GM18909 (cell line): ENCODE results near the gene ZBTB16.

ENCODE experiments used
- ATAC-seq: cut with Tn5 transposase; IDR thresholded peaks from one replicate; pipeline ENCODE4 v1.9.1; 2021; ENCODE audit warnings: mild to moderate bottlenecking; ENCODE audit not compliant: unreplicated experiment, poor library complexity

Gene ZBTB16

DNA sequence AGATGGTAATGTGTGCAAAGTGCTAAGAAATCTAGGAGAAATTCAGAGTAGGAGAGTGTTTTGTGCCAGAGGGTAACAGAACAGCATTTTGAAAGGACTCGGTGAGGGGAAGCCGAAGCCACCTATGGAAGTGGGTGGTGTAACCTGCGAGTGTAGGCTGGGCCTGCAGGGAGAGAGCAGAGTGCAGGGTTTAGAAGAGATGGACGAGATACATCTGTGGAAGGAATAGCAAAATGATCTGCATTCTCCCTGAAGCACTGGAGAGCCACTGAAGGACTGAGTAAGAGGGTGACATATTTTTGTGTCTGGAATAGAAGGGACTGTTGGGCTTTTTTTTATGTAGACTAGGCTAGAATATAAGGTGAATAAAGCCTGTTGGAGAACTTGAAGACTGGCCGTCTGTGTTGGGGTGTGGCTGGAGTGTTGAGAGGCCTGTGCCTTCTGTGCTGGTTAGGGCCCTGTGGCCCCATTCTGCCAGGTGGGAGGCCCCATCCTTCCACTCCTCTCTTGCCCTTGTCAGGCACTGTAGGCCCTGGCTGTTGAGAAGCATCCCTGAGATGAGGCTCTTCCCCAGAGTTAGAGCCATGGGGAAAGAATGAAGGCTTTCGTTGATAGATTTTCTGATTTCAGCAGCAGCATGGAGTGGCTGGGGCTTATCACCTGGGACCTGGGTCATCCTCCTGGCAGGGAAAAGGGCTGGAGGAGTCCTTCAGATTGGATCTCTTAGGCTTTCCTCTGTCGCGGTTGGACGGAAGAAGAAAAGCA, 102.2 kb downstream of the ZBTB16 start:
- no peak for ATAC-seq

DNA sequence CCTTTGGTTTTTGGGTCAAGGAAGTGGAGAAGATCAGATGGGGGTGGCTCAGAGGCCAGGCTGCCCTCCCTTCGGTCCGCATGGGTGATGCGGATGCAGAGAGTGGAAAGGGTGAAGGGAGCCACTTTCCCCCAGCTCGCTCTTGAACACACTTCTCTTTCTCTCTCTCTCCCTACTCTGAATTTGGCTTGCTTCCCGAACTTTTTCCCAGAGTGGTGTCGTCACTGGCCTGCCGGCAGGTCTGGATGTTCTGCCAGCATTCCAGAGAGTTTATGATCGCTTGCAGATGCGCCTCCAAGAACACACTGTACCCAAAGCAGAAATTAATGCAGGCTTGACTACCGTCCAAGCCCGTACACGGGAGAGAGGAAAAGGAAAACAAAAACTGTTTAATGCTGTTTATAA, 103.2 kb downstream of the ZBTB16 start:
- ATAC-seq = no peak

DNA sequence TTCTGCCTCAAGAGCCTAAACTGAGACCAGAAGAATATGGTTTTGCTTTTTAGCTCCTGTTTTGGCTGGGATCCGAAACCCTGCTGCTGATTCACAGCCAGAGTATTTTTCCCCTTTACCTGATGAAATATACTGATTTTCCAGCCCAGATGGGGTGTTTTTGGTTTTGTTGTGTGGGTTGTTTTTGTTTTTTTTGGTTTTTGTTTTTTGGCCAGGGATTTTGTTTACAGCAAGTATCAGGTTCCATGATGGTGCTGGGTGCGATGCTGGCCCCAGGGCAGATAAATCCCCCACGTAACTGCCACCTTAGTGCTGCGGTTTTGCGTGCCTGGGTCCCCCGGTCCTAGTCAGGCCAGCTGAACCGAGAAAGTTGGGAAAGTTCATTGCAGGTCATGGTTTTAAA, 103.7 kb downstream of the ZBTB16 start:
- ATAC-seq = no peak

DNA sequence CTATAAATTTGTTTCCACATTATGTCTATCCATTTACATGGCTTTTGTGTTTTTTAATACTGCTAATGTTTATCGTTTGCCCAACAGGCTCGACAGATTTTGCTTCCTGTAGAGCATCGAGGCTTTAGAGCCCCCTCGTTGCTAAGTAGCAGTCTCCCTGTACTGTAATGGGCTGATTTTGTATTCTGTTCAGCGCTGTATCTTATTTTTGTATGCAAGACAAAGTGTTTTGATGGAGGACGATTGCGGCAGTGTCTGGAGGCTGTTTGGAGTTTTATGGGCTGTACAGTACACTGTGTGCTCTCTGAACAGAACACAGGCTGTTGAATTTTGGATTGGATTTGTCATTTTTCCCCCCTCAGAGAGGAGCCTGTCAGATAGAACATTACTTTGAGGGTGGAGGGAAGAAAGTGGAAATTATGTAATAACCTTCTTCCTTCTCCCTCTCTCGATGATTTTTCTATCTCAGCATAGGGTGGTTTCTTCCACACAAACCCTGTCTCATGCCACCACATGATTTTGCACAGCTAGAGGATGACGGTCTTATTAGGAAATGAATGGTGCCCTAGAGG, 104.4 kb downstream of the ZBTB16 start:
- no peak for ATAC-seq

DNA sequence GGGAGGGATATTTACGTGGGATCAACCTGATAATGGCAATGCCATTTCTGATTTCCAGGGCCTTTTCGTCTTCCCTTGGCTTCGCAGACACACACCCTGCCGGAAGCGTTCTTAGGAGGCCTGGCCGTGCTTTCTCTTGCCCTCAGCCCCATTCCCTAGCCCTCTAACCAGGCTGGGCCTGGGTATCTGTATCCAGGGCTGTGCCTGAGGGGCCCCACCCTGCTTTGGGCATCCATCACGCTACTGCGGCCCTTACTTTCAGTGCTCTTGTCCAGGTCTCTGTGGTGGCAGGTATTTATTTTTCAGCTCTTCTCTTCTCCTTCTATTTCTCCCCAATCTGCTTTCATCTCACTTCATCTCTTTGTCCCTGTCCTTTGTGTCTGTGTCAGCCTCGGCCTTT, 105.0 kb downstream of the ZBTB16 start:
- no peak for ATAC-seq

DNA sequence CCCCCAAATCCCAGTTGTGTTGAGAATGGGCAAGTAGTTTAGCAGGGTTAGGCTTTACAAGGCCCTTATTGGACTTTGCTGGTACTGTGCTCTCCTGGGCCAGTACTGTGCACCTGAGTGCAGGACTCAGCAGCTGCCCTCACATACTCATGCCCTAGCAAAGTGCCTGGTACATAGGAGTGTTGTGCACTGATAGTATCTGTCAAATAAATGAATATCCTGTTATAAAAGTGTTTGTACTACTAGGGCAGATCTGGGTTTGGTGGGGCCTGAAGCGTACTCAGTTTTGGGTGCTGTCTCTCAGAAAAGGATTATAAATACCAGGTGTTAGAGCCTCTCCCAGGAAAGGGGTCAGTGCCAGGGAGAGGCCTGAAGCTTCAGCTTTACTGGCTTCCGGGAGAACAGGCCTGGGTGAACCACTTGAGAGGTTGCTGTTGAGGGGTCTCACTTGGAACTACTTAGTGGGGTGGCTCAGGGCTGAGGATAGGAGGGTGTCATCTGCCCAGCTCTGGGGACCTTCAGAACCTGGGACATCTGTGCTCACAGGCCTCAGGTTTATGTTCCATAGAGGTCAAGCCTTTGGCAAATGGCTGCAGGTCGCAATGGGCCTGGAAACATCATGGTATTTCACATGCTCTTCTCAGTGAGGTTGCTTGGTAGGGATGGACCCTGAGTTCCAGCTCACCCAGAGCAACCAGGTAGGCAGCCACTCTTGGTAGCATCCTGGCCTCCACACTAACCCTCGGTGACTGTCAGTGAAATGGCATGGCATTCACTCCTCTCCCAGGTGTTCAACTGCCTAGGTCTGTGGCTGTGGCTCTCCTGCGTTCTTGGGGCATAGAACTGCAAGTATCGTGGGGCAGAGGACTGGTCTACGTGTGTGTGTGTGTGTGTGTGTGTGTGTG, 106.1 kb downstream of the ZBTB16 start:
- ATAC-seq = no peak

DNA sequence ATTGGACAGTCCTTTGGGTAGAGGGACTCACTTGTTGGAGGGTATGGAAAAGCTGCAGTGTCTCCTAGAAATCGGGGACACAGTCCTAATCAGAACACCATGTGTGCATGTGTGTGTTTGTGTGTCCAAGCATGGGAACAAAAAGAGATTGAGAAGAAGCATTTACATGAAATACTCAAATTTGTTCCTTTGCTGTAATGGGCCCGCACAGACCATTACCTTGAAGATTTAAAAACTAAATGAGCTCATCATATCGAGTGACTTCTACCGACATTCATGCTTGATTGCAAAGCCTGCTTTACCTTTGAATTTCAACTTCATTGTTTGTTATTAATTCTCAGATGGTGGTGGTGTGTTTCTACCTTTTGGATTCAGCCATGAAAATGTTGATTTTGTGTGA, 106.9 kb downstream of the ZBTB16 start:
- ATAC-seq = no peak

DNA sequence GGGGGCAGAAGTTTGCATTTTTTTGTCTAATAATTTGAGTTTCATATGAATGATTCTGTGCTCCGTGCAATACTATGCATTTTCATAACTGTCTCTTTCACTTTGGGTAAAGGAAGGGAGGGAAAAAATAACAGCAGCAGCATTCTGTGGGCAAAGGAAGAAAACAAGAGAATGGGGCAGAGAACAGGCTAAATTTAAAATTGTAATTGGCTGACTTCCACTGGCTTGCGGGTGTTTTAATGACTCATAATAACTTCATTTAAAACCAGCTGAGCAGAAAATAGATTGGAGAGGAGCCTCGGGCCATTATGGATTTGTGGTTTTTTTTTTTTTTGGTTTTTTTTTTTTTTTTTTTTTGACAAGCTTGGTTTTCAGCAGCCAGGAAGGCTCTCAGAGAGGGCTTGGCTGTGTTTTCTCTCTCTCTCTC, 107.4 kb downstream of the ZBTB16 start:
- ATAC-seq = no peak

DNA sequence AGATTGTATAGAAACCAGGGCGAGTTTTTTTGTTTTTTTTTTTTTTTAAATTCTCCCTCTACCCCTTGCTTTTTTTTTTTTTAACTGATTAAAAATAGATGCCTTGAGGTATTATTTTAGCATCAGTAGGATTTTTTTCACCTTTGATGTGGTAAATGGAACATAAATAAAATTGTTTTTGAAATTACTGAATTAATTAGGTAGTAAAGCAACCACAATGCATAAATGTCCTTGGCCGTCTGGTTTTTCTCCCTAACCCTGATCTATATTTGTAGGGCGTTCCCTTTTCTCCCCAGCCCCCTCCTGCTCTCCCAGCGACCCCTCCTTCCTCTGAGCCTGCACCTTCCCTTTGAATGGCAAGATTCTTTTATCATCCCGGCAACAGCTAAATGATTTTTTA, 107.8 kb downstream of the ZBTB16 start:
- ATAC-seq = no peak

DNA sequence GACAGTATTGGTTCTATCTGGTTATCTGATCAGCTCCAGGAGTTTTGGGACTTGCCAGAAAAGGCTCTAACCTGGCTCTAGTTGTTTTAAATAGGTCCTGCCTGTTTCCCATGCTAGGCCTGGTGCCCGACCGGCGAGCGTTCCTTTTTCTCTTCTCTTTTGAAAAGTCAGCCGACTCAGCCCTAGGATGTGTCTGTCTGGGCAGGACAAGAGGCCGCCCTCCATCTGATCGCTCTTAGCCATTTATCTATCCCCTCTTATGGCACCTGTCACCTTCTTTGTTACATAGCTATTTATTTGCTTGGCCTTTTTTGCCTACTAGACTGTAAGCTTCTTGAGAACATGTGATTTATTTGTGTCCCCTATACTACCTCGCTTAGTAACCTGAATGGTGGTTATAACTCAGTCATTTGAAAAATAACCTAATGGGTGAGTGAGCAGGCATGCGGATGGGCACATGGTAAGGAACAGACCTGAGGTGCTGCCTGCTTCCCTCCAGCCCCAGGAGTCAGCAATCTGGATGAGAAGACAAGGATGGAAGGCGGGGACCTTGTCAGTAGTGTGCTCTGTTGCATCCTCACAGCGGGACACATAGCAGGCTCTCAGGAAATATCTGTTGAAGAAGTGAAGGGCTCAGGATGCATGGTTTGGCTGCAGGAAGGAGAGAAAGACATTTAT, 108.4 kb downstream of the ZBTB16 start:
- ATAC-seq = no peak

DNA sequence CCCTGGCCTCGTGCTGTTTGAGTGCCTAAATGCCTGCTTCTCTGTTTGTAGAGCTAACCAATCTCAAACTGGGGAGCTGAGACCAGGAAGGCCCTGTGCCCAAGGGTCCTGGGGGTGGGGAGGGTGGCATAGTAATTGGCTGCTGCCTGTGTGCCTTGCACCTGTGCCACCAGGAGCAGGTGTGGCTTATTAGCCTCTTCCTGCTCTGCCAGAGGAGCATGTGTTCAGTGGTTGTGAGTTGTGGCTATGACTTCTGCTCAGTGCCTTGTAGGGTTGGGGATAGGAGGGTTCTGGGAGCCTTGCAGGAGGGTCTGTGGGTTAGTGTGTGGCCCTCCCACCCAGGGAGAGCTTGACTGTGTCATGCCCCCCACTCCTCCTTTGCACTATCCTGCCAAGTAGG, 109.2 kb downstream of the ZBTB16 start:
- ATAC-seq = no peak

DNA sequence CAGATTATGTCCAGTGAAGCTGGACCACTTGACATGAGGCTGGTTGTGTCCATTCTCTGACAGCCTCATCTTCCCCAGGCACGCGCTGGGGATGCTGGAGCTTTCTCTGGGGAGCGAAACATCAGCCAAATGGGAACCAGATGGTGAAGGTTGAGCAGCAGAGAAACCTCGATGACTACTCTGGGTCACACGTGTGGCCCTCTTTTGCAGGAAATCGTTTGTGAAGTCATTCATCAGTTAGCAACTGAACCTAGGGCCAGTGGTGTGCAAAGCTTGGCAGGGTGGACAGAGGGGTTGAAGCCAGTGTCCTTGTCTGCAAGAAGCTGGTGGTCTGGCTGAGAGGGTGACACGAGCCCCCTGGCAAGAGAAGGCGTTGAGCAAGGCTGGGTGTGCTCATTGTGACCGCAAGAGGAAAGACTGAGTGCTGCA, 109.8 kb downstream of the ZBTB16 start:
- ATAC-seq = no peak

DNA sequence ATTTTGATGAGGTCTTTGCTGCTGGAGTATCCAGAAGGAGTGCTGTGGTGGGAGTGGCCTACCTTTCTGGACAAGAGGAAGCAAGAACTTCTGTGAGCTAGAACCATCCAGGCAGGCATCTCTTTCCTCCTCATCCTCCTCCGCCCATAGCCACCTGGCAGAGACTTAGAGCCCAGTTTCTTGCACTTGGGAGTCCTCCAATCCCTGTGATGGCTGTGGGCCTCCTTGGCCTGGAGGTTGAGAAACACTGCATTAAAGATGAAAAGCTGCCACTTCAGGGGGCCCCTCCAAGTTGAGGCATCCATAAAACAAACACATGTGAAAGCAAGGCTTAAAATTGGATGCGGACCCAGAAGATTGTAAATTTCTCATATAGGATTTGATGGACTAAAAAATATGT, 110.3 kb downstream of the ZBTB16 start:
- no peak for ATAC-seq

DNA sequence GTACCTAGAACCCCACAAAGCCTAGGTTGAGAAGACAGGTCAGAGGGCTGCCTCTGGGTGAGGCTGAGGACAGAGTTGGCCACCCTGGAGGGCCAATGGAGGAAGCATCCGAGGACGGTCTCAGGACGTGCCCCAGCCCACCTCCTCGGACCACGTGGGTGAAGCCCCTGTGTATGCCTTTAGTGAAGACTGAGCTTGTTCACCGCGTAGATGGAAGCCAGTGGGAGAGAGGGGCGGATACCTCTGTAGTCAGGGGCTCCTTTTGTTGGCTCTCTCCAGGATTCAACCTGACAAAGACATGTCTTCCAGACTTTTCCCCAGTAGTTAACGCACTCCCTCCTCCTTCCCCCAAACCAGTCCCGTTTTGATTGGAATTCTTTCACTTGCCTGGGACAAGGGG, 110.7 kb downstream of the ZBTB16 start:
- no peak for ATAC-seq

DNA sequence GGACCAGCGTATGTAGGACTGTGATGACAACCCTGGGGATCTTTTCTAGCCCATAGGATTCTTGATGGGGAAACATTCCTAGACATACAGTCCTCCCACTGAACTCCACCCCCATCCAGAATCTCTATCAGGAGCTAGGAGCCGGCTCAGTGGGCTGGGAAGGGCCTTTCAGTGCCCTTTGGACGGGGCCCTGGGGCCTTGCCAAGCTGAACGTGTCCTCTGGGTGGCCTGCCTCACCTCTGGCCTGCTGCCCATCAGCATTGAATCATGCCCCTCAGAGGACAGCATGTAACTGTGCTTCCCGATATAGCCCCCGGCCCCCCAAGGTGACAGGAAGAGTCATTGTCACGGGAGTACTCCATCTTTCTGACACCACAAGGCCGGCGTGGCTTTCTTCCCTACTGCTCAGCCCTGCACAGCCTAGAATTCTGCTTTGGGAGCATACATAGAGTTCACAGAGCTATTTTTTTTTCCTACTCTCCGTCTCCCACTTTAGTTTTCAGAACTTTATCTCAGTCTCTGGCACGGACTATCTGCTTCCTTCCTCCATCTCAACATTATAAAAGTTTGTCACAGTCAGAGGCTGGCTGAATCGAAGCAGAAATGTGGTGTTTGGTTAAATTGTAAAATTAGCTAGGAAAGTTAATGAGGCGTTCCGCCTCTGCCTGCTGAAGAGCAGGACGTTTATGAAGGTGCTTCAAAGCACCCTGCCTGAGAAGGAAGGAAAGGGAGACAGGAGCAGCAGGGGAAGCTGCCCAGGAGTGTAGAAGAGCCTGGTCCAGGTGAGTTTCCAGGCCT, 111.9 kb downstream of the ZBTB16 start:
- ATAC-seq = no peak

DNA sequence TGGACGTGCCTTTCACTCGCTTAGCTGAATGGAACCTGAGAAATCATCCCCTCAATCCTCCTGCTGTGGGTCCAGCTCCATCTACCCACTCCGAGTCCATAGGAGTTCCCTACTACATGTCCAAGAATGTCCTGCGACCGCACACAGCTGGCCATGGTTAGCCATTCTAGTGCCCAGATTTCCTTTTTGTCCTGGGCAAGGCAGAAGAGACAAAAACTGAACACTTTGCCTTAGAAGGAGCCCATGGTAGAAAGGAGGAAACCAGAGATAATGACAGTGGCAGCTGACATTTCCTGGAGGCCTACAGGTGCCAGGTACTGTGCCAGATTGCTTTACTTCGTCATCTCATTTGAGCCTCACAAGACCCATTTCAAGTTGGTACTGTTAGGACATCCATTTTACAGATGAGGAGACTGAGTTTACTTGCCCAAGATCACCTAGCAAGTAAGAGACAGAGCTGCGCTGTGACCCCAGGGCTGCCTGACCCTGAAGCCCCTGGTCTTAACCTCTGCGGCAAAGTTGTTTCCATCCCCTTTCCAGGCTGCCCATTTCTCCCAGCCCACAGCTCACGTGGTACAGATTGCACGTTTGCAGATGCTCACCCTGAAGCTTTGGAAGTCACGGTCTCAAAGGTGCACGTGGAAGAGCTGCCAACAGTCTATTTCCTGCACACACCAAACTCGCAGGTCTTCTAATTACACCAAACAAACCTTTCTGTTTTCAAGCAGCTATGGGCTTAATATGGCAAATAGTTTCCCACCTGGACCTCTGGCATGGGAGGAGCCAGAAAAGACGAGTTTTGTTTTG, 112.7 kb downstream of the ZBTB16 start:
- no peak for ATAC-seq

DNA sequence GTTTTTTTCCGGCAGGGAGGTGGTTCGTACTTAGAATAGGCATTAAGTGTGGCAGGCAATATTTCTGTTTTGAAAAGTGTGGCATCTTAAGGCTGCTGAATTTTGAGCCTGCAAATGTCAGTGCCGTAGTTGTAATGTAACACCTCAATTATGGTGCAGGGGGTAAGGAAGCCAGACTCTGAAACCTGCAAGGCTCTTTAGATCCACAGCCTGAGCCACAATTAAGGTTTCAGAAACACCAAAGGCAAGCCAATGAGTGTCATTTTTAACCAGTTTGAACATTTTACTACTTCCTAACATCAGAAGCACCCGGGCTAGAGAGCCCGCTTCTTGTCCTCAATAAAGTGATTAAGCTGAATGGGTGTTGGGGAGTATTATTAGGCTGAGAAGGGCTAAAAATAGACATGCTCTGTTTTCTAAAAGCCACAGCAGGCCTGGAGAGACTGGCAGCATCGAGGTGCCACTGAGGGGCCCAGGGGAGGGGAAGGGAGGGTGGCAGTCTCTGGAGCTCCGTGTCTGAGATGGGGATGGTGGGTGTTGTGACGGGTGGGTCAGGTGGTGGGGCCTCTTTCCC, 113.4 kb downstream of the ZBTB16 start:
- ATAC-seq = no peak

DNA sequence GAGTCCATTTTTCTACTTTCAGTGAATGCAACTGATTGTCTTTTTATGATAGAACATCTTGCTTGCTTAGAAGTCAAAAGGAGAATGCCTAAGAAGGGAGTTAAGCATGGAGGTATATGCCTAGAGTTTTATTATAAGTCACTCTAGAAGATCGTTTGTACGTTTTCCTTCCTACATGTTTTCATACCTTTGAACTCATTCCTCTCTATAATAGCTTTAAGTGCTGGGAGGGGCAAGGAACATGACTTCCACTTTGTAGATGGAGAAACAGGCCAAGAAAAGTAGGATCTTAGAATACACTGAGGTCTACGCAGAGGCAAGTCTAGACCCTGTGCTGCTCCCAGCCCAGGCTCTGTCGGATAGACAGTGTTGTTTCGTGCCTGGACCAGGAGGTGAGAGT, 114.3 kb downstream of the ZBTB16 start:
- no peak for ATAC-seq
